Fibroblast of peridontal ligament (primary cell): Measurements from ENCODE around the gene CAMTA1.

Source experiments
- DNase-seq: peaks from one replicate; pipeline ENCODE4 v3.0.0-alpha.2; 2010; ENCODE audit errors: extremely low read depth

The CAMTA1 gene

GRCh38 chr1:6850537-6850936 lies 65.3 kb downstream of the CAMTA1 start:
- peak; percentile 39 for DNase-seq

- no peak for DNase-seq
These were observed 67.1 kb downstream of the CAMTA1 start for GRCh38 chr1:6852136-6852890.

- no peak for DNase-seq
These were observed 68.9 kb downstream of the CAMTA1 start for GRCh38 chr1:6854166-6854565.

GRCh38 chr1:6857831-6858230 lies 72.6 kb downstream of the CAMTA1 start:
- no peak for DNase-seq

- no peak for DNase-seq
These were observed 73.3 kb downstream of the CAMTA1 start for GRCh38 chr1:6858596-6858995.

- peak; percentile 100 for DNase-seq
These were observed 74.4 kb downstream of the CAMTA1 start for GRCh38 chr1:6859415-6860343.

- no peak for DNase-seq
These were observed 75.1 kb downstream of the CAMTA1 start for GRCh38 chr1:6860401-6860800.

- no peak for DNase-seq
These were observed 75.9 kb downstream of the CAMTA1 start for GRCh38 chr1:6861075-6861724.

- DNase-seq: no peak
These were observed 77.7 kb downstream of the CAMTA1 start for GRCh38 chr1:6862906-6863305.

GRCh38 chr1:6864166-6864565 lies 78.9 kb downstream of the CAMTA1 start:
- peak; percentile 33 for DNase-seq

- no peak for DNase-seq
These were observed 81.6 kb downstream of the CAMTA1 start for GRCh38 chr1:6866825-6867224.

GRCh38 chr1:6867321-6867720 lies 82.1 kb downstream of the CAMTA1 start:
- DNase-seq: no peak

- no peak for DNase-seq
These were observed 82.7 kb downstream of the CAMTA1 start for GRCh38 chr1:6867729-6868659.

GRCh38 chr1:6868660-6869380 lies 83.6 kb downstream of the CAMTA1 start:
- DNase-seq: peak; percentile 51

- DNase-seq: no peak
These were observed 84.3 kb downstream of the CAMTA1 start for GRCh38 chr1:6869545-6869944.

GRCh38 chr1:6870086-6870485 lies 84.8 kb downstream of the CAMTA1 start:
- DNase-seq: peak; percentile 44

- peak; percentile 49 for DNase-seq
These were observed 85.3 kb downstream of the CAMTA1 start for GRCh38 chr1:6870571-6870970.

GRCh38 chr1:6871300-6871972 lies 86.2 kb downstream of the CAMTA1 start:
- no peak for DNase-seq

GRCh38 chr1:6872573-6873261 lies 87.5 kb downstream of the CAMTA1 start:
- peak; percentile 57 for DNase-seq
